Muscle of back (tissue), 11 donors: ENCODE data around the gene CARD6. TPM values are rescaled to one million over a fixed set of nuclear protein-coding genes. Genes with fewer than 3 reads are reported as not detected.
"Not testable (repeated sequence)": the region's sequence is repeated elsewhere in the genome, so short reads cannot be mapped to it uniquely, and the experiment has no call there.

Experiments used
- DNase-seq, 3 donors: peaks; one replicate each; pipeline versions ENCODE4 v3.0.0 to v3.0.0-alpha.2; 2013
- polyA plus RNA-seq, 10 donors: library from polyadenylated mRNA; unstranded; fragments of 120-200 nt; gene quantifications; one replicate each; pipeline ENCODE4 v1.2.1, GENCODE V29; 2013; ENCODE audit not compliant: insufficient read length in 10 of 10

CARD6 gene
- polyA plus RNA-seq, 10 donors, result 1.5 to 2.2 (median 1.7) TPM

DNA sequence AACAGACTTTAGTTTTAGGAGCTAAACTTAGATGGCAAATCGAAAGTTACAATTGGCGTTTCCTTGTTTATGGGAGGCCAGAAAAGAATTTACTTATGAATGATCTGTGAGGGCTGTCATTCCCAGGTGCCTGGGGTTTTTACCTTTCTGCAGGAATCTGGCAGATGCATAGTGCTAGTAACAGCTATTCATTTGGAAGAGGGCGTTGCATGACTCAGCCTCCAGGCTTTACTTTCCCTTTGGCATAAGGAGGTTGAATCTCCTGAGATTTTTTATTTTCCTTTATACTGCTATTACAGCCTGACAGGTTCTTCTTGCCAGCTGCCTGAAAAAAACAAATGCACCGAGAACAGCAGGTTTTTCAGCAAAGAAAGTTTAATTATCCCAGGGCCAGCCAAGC is 30.0 kb downstream of the CARD6 start:
- DNase-seq, result no peak

DNA sequence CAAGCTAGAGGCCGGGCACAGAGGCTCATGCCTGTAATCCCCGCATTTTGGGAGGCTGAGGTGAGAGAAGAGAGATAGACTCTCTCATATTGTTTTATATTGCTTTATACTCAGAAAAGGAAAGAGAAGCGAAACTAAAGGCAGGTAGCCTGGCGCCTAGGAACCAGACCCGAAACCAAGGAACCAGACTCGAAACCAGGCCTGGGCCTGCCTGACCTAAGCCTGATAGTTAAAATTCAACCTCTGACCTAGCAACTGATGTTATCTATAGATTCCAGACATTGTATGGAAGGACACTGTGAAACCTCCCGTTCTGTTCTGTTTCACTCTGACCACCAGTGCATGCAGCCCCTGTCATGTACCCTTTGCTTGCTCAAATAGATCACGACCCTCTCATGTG is 31.1 kb downstream of the CARD6 start:
- DNase-seq, result not testable (repeated sequence)

DNA sequence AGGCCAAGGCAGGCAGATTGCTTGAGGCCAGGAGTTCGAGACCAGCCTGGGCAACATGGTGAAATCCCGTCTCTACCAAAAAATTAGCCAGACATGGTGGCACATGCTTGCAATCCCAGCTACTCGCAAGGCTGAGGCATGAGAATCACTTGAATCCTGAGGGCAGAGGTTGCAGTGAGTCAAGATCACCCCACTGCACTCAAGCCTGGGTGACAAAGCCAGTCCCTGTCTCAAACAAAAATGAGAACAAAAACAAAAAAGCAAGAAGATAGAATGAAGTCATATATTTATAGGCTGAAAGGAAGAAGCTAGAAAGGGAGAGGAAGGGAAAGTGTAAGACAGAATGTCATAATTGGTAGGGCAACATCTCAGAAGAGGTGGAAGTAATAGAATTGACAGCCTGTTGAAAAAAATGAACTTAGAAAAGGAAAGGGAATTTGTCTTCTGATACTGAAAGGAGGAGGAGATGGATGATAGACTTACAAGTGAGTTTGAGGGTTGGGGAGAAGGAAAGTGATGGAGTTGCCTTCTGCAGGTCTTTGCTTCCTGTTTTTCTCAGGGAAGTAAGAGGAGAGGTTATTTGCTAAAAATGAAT is 32.2 kb downstream of the CARD6 start:
- DNase-seq, result no peak

DNA sequence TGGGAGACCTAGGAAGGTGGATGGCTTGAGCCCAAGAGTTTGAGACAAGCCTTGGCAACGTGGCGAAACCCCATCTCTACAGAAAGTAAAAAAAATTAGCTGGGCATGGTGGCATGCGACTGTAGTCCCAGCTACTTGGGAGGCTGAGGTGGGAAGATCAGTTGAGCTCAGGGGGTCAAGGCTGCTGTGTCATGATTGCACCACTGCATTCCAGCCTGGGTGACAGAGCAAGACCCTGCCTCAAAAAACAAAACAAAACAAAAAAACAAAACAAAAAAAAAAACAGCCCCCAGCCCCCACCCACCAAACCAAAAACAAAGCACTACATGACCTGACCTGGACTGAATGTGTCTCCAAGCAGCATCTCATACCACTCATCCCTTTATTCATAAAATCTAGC is 34.8 kb downstream of the CARD6 start:
- no peak for DNase-seq

DNA sequence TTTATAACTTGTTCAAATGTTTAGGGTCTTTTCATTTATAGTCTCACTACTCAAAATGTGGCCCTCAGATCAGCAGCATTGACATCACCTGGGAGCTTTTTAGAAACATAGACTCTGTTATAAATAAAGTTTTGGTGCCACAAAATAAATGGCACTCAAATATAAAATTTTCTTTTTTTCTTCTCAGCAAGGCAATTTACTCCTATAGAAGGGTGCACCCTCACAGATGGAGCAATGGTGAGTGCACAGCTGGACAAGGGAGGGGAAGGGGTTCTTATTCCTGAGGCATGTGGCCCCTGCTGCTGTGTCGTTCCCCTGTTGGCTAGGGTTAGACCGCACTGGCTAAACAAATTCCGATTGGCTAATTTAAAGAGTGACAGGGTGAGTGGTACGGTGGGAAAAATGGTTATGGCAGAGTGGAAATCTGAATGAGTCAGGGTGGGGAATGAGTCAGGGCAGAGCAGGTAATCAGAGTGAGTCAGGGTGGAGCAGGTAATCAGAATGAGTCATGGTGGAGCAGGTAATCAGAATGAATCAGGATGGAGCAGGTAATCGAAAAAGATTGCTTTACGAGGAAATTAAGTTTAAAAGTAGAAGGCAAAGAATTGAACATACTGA is 36.3 kb downstream of the CARD6 start:
- no peak for DNase-seq

DNA sequence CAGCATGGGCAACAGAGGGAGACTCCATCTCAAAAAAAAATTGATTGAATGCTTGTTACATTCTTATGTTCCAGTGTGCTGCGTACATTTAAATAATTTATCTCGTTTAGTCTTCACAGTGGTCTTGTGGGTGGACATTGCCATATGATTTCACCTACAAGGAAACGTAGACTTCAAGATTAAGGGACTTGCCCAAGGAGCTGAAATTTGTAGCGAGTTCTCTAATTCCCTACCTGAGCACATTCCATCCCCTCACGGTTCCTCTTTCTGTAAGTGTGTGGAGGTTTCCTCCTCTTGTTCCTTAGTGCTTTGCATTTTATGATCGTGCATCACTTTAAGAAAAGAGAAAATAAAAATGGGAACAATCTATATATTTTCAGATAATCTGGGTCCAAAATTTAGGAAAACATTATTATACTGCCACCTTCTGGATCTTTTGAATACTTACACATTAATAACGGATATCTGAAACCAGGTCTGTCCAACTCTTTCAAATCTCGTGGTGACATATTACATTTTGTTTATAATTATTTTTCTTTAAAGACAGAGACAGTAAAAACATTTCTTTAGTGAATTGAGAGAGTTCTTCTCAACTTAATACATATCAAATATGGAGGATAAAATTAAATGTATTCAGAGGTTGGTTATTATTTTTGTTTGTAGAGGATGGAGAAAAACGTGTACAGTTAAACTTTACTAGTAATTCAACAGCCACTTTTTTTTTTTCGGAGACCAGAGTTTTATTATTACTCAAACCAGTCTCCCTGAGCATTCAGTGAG is 38.2 kb downstream of the CARD6 start:
- peak; percentile 14 to 48 (median 16) for DNase-seq

- DNase-seq, result no peak
Measured at GRCh38 chr5:40882291-40882690, 41.1 kb downstream of the CARD6 start.

GRCh38 chr5:40883051-40883450 is 41.9 kb downstream of the CARD6 start:
- not testable (repeated sequence) for DNase-seq

GRCh38 chr5:40895440-40896425 is 54.6 kb downstream of the CARD6 start:
- DNase-seq, result not testable (repeated sequence)

DNA sequence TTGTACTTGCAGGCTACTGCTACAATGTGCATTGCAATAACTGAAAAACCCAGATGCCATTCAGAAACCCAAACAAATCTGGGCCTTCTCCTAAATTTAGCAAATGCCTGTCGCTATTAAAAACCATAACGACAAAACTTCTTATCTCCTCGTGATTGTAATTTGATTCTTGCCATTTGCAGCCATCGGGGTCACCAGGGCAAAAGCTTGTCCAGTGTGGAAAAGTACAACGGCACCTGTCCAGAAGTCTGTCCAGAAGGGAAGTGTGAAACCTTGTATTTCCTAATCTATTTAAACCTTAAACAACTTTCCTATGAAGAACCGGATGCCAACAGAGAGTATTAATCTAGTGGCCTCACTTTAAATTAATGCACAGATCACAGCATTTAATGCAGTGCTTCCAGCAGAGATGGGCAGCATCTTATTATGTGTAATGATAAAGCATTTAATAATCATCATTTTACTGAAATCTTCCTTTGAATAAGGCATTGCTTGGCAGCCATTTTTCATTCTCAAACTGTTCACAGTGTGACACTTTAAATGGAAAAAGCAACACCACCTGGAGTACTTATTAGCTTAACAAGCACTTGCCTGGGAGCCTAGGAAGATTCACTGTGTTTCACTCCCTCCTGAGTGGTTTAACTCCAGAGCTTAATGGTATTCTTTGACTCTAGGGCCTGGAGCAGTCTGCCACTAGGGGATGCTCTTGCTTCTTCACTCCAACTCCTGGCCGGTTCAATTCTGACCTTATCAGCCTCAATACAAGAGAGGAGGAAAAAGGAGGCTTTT is 63.2 kb downstream of the CARD6 start:
- DNase-seq, result peak; percentile 33 to 72 (median 59)

- no peak for DNase-seq
Measured at GRCh38 chr5:40904994-40905306, 63.8 kb downstream of the CARD6 start.

GRCh38 chr5:40906351-40906751 is 65.2 kb downstream of the CARD6 start:
- DNase-seq, result no peak

DNA sequence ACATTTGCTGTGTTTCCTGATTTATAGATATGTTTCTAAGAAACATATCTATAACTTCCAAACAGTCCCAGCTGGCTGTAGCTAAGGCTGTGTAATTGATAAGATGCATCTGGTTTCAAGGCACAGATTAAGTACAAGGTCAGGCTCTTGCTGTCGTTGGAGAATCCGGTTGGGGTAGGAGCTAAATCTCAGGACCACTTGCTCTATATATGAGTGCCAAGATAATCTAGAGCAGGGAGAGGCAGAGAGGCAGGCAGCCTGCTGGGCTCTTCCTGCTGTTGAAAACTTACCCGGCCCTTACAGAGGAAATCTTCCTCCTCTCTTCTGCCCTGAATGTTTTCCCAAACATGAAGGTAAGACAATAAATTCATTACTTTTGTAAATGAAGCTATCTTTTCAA is 68.1 kb downstream of the CARD6 start, which contains the start of gene C7:
Gene C7 (plus strand): TSS at position 234 of the 400 bp plus-strand sequence. CDS start 114 bp downstream, at position 348.
- peak in 1 of 3 donors; percentile 36 for DNase-seq

DNA sequence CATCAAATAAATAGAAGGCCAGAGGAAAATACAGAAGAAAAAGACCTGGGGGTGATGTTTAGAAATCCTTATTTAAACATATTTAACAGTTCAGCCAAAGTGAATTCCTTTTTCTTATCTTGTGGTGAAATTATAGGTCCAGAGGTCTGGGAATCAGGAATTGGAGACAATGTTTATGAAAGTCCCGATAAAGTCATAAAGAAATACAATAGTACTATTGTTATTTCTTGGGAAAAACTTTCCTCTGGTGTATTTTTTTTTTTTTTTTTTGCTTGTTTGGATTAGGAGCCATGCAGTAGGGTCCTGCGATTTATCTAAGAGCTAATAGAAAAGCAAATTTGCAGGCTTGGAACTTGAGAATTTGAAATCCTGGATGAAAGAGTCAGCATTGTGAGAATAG is 68.6 kb downstream of the CARD6 start:
- DNase-seq, result no peak

Other genes with a start within 250 kb of the CARD6 start
- gene PTGER4, start 161.5 kb upstream of the CARD6 start, polyA plus RNA-seq, result 10 to 100 TPM in 1 of 10 donors, 1 to 10 TPM in 9; 3.2 to 12.6 (median 7.1) TPM
- gene TTC33, start 85.4 kb upstream of the CARD6 start, polyA plus RNA-seq, result 10 to 100 TPM; 16.6 to 23.1 (median 18.7) TPM
- 10 to 100 TPM; 24.1 to 45.1 (median 32.8) TPM for gene PRKAA1, start 43.0 kb upstream of the CARD6 start, polyA plus RNA-seq
- gene RPL37, start 6.1 kb upstream of the CARD6 start, polyA plus RNA-seq, result 1,000 to 10,000 TPM; 2,251 to 3,110 (median 2,597) TPM
- gene C7, start 68.1 kb downstream of the CARD6 start, polyA plus RNA-seq, result 1 to 10 TPM; 1.4 to 5.0 (median 3.6) TPM
- under 1 TPM in 2 of 10 donors, not detected in 8; 0.07 TPM for gene MROH2B, start 230.0 kb downstream of the CARD6 start, polyA plus RNA-seq